Measurements from ENCODE around the gene LDHA. TPM values are rescaled to one million over a fixed set of nuclear protein-coding genes. Genes with fewer than 3 reads are reported as not detected.

LDHA gene
- total RNA-seq, 1 donor from 2014 or later = 977 TPM

GRCh38 chr11:18368221-18368620 lies 26.1 kb upstream of the LDHA start:
- Histone ChIP-seq H3K4me3 (no peak overlapping the region), H3K4me1 (no peaks in the 10 kb centered on the region), H3K27ac (no peak overlapping the region), H4K20me1 (ENCODE audit: low read depth) (no peaks in the 10 kb centered on the region), H2AFZ (replicated peaks) (no peak overlapping the region), H3K4me2 (no peak overlapping the region), H3K36me3 (no peaks in the 10 kb centered on the region), H3K27me3 (no peaks in the 10 kb centered on the region), H3K9ac (no peak overlapping the region), H3F3A (ENCODE audit: low read depth) (no peaks in the 10 kb centered on the region), H3K79me2 (ENCODE audit: low read depth) (no peaks in the 10 kb centered on the region), H3K9me3 (ENCODE audit: low read depth) (no peaks in the 10 kb centered on the region)
- no peaks in the 10 kb centered on the region for H3K4me1 Mint-ChIP-seq
- H3K9me3 Mint-ChIP-seq = no peaks in the 10 kb centered on the region
- no peak for TF ChIP-seq EZH2phosphoT487 (IDR thresholded peaks at IDR 0.05)
- TF ChIP-seq CTCF (IDR thresholded peaks at IDR 0.05) = no peak
- no peak for TF ChIP-seq EZH2 (IDR thresholded peaks at IDR 0.05)
- DNase-seq (ENCODE audit: low spot score) = no peak
- peaks cover 2% of the 10 kb centered on the region for H3K27me3 Mint-ChIP-seq (ENCODE audit: insufficient read depth, low read depth)
- no peak overlapping the region for H3K27ac Mint-ChIP-seq
- no peak overlapping the region for H3K4me3 Mint-ChIP-seq
- peaks cover 5% of the 10 kb centered on the region for H3K36me3 Mint-ChIP-seq

GRCh38 chr11:18369398-18369797 lies 25.0 kb upstream of the LDHA start:
- no peaks in the 10 kb centered on the region for H3F3A ChIP-seq (ENCODE audit: low read depth)
- no peaks in the 10 kb centered on the region for H3K9me3 ChIP-seq (ENCODE audit: low read depth)
- H3K9ac ChIP-seq = peak overlapping the region; percentile 32
- H3K4me1 ChIP-seq = no peaks in the 10 kb centered on the region
- TF ChIP-seq EZH2 (IDR thresholded peaks at IDR 0.05) (no peak), CTCF (IDR thresholded peaks at IDR 0.05) (no peak), EZH2phosphoT487 (IDR thresholded peaks at IDR 0.05) (no peak)
- no peak overlapping the region for H3K4me3 ChIP-seq
- no peaks in the 10 kb centered on the region for H3K79me2 ChIP-seq (ENCODE audit: low read depth)
- no peaks in the 10 kb centered on the region for H4K20me1 ChIP-seq (ENCODE audit: low read depth)
- no peak overlapping the region for H3K27ac Mint-ChIP-seq
- peaks cover 2% of the 10 kb centered on the region for H3K27me3 Mint-ChIP-seq (ENCODE audit: insufficient read depth, low read depth)
- no peaks in the 10 kb centered on the region for H3K9me3 Mint-ChIP-seq
- no peaks in the 10 kb centered on the region for H3K27me3 ChIP-seq
- no peaks in the 10 kb centered on the region for H3K4me1 Mint-ChIP-seq
- DNase-seq (ENCODE audit: low spot score) = no peak
- no peaks in the 10 kb centered on the region for H3K36me3 ChIP-seq
- no peak overlapping the region for H3K4me3 Mint-ChIP-seq
- H3K27ac ChIP-seq = no peak overlapping the region
- no peak overlapping the region for H2AFZ ChIP-seq (replicated peaks)
- H3K4me2 ChIP-seq = no peak overlapping the region
- peaks cover 2% of the 10 kb centered on the region for H3K36me3 Mint-ChIP-seq

GRCh38 chr11:18371279-18371678 lies 23.1 kb upstream of the LDHA start:
- no peak overlapping the region for H3K27ac Mint-ChIP-seq
- no peak overlapping the region for H3K4me3 Mint-ChIP-seq
- no peaks in the 10 kb centered on the region for H3K4me1 Mint-ChIP-seq
- Histone ChIP-seq H3F3A (ENCODE audit: low read depth) (no peaks in the 10 kb centered on the region), H3K27me3 (no peaks in the 10 kb centered on the region), H3K9ac (no peak overlapping the region), H3K9me3 (ENCODE audit: low read depth) (no peaks in the 10 kb centered on the region), H4K20me1 (ENCODE audit: low read depth) (no peaks in the 10 kb centered on the region), H3K36me3 (no peaks in the 10 kb centered on the region), H3K27ac (no peak overlapping the region), H2AFZ (replicated peaks) (no peak overlapping the region), H3K79me2 (ENCODE audit: low read depth) (no peaks in the 10 kb centered on the region), H3K4me2 (no peak overlapping the region), H3K4me1 (no peaks in the 10 kb centered on the region), H3K4me3 (no peak overlapping the region)
- no peak for DNase-seq (ENCODE audit: low spot score)
- peaks cover 2% of the 10 kb centered on the region for H3K27me3 Mint-ChIP-seq (ENCODE audit: insufficient read depth, low read depth)
- H3K36me3 Mint-ChIP-seq = peaks cover 2% of the 10 kb centered on the region
- TF ChIP-seq EZH2phosphoT487 (IDR thresholded peaks at IDR 0.05) (no peak), CTCF (IDR thresholded peaks at IDR 0.05) (no peak), EZH2 (IDR thresholded peaks at IDR 0.05) (no peak)
- H3K9me3 Mint-ChIP-seq = no peaks in the 10 kb centered on the region

All from neural progenitor cell (in vitro differentiated cells).